Right ventricle myocardium superior (tissue), 1 donor: Measurements from ENCODE around the gene PRKCZ. TPM values are rescaled to one million over a fixed set of nuclear protein-coding genes. Genes with fewer than 3 reads are reported as not detected.

ENCODE experiments used
- ATAC-seq: fragments of 200-7000 bp; cut with Tn5 transposase; one replicate; pipeline ENCODE4 v1.9.1; 2020; ENCODE audit warnings: mild to moderate bottlenecking; ENCODE audit not compliant: poor library complexity
- DNase-seq: peaks from one replicate; pipeline ENCODE4 v3.0.0-alpha.2; 2020
- intact Hi-C: fragments of 100-400 bp; cut with DNase I; formaldehyde crosslinking; loops from one replicate; pipeline ENCODE4 v1.11.2; 2022
- total RNA-seq: library from RNA; stranded (reverse); fragmentation: NEBNext Ultra II Directional; extraction: Animal tissue kit (Norgen Biotek cat#: 25700); gene quantifications from one replicate; pipeline ENCODE4 v1.2.1, GENCODE V29; 2021
- donor health status: DM: no; HTN: yes; CAD: no; lungs with severe emphysema.

The PRKCZ gene
- total RNA-seq, 1 donor from 2014 or later = 13.5 TPM

DNA sequence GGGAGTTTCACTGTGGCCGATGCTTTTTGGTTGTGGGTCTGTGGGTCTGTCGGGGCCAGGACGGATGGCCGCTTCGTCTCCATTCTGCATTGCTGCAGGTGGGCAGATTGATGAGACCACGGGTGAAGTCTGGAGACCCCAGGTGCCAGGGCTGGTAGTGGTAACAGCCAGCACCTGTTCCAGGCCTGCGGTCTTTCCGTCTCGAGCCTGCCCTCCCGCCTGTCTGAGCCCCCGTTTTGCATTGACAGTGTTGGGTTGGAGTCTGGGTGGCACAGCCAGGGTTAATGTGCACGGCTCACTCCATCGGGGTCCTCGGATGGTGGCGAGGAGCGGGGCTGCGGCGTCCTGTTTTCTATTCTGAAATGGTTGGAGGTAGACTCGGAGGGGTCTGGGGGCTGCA lies 24.2 kb downstream of the PRKCZ start:
- ATAC-seq (no peak), DNase-seq (no peak)
- intact Hi-C loops = no loop called here

DNA sequence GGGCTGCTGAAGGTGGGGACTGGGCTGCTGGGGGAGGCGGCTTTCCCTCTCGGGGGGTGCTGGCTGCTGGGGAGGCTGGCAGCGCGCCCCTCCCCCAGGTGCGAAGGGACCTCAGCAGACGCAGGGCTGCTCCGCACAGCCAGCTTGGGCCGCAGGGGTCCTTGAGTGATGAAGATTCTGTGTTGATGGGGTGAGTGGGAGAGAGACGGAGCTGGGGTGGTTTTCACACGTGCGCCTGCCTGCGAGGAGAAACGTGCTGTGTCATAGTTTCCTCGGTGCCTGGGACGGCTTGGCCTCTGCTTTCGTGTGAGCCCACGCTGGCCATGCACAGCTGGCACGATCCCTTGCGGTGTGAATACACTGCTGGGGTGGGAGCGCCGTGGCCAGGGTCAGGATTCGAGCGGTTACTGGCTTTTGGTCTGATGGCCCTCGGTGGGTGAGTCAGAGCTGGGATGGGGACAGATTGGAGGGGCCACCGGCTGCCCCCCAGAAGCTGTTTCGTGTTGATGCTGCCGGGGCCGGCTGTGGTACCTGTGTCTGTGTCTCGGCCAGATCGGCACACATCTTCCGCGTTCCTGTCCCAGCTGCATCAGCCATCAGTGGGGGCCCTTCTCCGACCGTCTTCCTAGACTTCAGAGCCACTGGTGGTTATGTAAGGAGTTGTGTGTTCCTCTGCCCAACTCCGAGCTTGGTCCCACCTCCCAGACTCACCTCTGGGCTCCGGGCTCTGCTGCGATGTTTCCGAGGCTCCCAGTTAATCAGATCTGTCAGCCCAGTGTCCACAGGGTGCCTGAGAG lies 24.9 kb downstream of the PRKCZ start:
- intact Hi-C loops = no loop called here
- ATAC-seq = no peak
- no peak for DNase-seq

DNA sequence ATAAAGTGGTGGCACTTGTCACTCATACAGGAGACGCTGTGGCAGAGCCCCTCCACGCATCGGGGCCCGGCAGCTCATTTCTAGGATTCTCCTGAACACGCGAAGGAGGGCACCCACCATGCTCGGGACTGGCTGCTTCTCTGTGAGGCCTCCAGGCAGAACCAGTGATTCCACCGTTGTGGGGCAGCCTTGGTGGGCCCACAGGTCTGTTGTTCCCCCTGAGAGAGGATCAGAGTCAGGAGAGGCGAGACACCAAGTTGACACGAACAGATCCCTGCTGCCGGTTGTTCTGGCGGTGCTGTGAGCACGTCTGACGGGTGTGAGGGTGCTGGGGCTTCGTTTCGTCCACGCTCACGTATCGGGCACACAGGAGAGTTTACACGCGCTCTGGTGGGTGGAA lies 26.6 kb downstream of the PRKCZ start:
- DNase-seq (no peak), ATAC-seq (no peak)
- intact Hi-C loops = no loop called here

DNA sequence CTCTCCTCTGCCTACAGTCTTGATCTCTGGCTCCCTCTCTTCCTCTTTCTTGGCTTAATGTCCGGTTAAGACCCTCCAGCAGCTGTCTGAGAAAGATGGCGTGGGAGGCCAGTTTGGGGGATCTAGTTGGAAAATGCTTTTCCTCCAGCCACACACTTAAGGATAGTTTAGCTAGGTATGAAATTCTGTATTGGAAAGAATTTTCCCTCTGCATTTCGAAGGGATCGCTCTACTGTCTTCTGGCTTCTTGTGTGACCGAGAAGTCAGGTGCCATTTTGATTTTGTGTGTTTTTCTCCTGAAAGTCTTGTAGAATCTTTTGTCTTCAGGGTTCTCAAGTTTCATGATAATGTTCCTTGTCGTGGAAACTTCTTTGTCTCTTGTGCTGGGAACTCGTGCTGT lies 28.0 kb downstream of the PRKCZ start:
- DNase-seq (no peak), ATAC-seq (no peak)
- intact Hi-C loops = no loop called here

DNA sequence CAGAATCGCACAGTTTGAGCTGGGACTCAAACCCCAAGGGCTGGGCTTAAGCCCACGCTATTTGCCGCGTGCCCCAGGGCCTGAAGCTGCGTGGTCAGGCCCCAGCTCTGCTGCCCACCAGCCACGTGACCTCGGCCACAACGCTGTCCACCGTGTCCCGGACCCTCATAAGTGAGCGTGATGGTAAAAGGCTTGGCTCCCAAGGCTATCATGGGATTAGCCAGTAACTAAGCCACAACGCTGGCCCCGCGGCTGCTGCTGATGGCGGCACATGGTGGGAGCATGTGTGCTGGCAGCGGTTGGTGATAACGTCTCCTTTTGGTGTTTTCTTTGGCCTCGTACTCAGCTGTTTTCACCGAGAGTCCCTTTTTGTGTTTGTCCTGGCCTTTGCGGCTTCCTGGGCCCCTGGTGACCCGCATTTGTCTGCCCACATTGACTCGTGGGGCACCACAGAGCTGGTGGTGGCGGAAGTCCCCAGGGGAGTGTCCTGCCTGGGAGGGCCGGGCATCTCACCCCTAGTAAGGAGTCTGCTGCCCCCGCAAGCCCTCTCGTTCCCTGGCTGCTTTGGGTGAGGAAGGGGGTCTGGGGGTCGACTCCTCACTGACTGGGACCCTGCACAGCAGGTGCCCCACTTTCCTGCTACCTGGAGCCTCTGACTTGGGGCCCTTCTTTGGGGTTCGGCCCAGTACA lies 29.3 kb downstream of the PRKCZ start:
- DNase-seq (no peak), ATAC-seq (no peak)
- intact Hi-C loops = no loop called here

DNA sequence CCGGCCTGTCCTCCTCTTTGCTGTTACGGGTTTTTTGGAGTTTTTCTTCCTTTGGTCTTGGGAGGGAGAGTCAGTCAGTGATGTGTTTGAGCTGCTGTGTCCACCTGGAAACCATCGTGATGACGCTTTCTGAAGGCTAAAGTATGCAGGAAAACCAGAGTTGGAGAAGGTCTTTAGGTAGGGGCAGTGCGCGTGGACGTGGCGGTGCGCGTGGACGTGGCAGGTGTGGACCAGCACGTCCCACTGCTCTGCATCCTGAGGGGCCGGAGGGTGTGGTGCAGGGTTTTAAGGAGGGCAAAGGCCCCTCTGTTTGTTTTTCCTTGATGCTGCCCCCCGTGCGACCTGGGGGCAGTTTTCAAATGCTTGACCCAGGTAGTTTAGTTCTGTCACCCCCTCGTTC lies 29.9 kb downstream of the PRKCZ start:
- intact Hi-C loops = no loop called here
- DNase-seq (no peak), ATAC-seq (no peak)

DNA sequence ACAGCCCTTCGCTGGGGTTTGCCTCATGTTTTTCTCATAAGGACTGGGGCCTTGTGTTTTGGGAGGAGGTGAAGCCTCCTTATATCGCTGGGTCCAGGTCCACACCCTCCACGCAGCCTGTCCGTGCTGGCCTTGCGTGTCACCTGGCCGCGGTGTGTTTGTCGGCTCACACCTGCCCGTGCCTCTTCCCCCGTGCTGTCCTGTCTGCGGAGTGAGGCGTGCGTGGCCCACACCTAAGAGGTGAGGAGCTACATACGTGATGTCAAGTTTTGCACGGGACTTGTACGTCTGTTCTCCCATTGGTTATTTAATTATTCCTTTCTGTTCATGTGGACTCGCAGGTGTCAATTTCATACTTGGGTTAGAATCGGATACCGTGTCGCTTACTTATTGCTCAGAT lies 30.7 kb downstream of the PRKCZ start:
- intact Hi-C loops = no loop called here
- no peak for ATAC-seq
- DNase-seq = no peak

DNA sequence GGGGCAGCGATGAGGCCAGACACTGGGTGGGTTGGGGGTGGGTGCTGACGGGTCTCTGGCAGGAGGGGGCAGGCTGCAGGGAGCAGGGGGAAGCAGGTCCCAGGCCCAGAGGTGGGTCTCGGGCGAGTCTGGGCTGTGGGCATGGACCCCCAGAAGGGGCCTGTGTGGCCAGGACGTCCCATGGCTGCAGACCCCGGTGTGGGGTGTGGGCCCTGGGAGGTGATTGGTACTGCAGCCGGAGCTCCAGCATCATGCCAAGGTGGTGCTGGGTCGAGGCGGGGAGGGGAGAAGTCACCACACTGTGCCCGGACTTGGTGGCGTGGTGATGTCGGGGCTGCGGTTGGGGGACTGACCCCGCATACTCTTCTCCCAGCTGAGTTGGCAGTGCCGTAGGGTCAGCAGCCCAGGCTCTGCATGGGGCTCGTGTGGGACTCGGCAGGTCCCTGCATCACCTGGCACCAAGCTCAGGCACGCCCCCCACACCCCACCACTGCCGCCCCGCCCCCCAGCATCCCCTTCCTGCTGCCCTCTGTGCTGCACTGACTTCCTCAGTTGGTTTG lies 31.2 kb downstream of the PRKCZ start:
- ATAC-seq = no peak
- no peak for DNase-seq
- intact Hi-C loops = no loop called here

DNA sequence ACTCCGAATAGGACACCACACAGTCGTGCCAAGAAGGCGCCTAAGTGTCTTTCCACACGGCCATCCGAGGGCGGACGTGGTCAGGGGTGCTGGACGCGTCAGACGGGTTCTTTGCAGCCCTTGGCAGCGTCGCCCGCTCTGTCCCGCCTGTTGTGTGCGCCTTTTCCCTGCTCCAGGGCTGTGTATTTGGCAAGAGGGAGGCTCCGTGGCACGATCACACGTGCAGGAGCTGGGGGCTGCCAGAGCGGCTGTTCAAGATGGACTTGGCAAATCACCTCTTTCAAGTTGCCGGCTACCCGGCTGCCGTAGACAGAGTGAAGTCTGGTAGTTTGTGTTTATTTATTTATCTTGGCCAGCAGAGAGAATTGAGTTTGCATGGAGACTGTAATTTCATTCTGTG lies 31.9 kb downstream of the PRKCZ start:
- intact Hi-C loops = no loop called here
- ATAC-seq = no peak
- no peak for DNase-seq

DNA sequence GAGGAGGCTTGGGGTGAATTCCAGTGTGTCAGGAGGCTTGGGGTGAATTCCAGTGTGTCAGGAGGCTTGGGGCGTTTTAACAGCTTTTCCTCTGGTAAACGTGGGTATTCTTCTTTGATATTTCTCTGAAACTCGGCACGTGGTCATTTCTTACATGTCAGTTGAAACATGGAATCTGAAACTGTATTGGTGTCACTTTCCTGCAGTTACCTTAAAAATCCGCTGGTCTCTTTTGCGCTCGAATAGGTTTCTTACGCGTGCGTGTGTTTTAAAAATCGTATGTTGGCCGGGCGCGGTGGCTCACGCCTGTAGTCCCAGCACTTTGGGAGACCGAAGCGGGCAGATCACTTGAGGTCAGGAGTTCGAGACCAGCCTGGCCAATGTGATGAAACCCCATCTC lies 33.5 kb downstream of the PRKCZ start:
- ATAC-seq = no peak
- DNase-seq = no peak
- intact Hi-C loops = no loop called here

DNA sequence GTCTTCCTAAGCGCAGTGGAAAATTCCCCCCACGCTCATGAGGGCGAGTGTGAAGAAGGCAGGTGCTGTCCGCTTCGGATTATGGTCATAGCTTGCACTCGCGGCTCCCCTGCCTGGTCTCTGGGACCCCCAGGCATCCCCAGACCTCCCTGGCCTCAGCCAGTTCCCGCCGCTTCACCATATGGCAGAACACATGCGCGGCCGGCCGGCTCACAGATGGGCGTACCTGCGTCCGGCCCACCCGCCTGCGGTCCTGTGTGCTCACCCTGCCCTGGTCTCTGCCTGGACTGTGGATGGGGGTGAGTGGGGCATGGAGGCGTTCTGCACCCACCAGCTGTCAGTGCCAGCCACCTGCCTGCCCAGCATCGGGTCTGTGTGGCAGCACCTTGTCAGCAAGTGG lies 34.1 kb downstream of the PRKCZ start:
- intact Hi-C loops = no loop called here
- ATAC-seq (no peak), DNase-seq (no peak)

DNA sequence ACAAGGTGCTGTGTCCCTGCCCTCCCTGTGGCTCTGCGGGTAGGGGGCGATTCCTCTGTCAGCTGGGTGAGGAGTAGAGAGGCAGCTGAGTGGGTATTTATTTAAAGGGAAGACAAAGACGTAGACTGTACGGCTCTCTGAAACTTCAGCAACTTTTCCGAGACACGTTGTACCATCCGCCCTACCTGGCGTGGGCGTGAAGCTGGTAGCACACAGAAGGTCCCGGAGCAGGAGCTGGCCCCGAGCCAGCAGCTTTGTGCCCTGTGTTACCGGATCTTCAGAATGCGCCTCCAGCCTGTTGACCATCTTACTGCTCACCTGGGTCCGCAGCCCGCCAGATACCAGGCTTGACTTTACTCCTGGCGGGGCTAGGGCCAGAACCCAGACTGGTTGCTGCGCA lies 34.9 kb downstream of the PRKCZ start:
- no peak for DNase-seq
- intact Hi-C loops = no loop called here
- ATAC-seq = no peak

DNA sequence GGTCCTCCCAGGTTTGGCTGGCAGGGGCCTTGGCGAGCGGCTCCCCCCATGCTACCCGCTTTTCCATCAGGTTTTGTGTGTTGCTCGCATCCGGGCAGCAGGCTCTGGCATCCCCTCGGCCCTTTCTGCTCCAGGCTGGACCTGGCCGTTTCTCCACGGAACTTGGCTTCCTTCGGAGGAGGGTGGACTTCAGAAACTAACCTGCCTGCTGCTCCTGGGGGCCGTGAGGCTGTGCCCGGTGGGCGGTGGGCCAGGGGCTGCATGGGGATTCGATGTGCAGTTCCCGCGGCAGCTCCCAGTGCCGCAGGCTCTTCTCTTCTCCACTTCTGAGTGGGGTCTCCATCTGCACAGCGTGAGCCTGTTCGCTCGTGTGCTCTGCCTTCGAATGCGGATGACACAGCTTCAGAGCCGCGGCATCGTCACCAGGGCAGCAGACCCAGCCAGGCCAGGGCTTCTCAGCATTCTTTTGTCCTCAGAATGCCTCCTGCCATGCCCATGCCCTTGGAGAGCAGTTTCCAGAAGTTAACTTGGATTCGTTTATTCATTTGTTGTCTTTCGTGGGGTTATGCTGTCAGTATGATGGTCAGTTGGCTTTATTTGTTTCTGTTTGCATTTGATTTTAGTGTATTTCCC lies 36.4 kb downstream of the PRKCZ start:
- DNase-seq = no peak
- ATAC-seq = no peak
- intact Hi-C loops = no loop called here

DNA sequence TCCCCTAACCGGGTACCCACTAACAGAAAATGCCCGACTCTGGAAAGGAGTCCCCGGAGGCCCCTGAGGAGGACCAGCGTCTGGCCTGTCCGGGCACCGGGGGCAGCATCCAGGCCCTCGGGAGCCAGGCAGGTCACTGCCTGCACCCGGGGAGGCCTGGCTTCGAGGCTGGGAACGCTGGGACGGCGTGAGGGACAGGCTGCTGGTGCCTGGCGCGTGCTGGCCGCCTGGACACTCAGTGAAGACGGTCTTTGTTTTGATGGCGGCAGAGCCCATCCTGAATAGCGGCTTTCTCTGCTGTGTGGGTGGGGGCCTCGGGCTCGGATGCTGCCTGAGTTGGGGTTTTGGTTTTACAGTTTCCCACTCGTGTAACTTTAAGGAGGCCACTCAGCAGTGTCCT lies 37.6 kb downstream of the PRKCZ start:
- no peak for DNase-seq
- ATAC-seq = no peak
- intact Hi-C loops = no loop called here

DNA sequence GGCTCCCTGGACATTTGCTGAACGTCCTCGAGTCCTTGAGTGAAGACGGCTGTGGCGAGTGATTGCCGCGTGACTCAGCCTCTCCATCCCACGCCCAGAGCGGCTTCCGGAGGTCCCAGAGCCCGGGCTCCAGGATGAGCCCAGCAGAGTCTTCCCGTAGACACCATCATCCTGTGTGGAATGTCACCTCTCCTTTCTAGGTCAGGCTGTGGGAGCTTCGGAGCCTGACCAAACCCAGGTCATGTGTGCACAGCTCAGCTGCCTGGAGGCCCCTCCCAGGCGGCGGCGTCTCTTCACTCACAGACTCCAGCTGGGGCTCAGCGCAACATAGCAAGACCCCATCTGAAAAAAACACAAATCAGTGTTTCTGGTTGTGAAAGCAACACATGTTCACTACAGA lies 38.2 kb downstream of the PRKCZ start:
- DNase-seq (no peak), ATAC-seq (peak; percentile 12)
- intact Hi-C loops = no loop called here

DNA sequence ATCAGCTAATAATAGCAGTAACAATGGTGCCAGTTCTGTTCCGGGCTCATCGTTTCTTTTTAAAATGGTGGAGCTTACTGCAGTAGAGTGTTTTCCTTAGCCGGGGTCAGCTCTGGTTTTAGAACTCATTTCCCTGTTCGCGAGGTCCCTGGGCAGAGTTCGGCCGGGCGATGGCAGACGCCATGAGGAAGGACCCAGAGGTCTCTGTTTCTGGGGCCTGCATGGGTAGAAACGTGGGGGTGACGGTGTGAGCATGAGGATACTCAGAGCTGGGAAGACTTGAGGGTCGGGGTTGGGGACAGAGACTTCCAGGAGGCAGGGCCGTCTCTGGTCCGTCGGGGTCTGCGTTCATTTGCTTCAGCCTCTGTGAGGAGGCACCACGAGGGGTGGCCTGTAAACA lies 38.8 kb downstream of the PRKCZ start:
- intact Hi-C loops = no loop called here
- DNase-seq (no peak), ATAC-seq (no peak)

DNA sequence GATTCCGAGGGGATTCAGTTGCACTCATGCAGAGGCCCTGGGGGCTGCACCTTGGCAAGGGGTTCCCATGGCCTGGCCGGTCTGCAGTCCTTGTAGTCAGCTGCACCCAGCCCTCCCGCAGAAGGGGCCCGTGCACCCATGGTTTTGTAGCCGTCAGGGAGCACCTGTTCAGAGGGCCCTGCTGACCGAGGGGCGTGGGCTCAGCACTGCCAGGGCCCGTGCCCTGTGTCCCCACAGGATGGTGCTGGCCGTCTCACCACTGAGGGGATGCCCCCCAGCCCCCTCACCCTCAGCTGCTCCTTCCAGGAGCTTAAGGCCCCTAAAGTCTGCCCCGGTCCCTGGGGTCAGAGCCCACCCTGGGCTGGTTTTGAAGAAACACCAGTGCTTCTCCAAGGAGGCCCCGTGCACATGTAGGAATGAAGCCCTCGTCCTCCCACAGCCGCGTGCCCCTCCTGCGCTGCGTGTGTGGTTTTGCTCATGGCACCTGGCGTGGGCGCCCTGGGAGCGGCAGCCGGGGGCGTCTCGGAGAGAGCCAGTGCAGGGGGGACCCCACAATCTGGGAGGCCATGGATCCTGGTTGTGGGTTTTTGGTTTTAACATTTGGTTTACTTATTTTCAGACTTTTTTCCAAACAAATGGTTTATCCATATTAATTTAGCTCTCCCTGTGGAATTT lies 40.1 kb downstream of the PRKCZ start:
- DNase-seq (no peak), ATAC-seq (no peak)
- intact Hi-C loops = no loop called here

DNA sequence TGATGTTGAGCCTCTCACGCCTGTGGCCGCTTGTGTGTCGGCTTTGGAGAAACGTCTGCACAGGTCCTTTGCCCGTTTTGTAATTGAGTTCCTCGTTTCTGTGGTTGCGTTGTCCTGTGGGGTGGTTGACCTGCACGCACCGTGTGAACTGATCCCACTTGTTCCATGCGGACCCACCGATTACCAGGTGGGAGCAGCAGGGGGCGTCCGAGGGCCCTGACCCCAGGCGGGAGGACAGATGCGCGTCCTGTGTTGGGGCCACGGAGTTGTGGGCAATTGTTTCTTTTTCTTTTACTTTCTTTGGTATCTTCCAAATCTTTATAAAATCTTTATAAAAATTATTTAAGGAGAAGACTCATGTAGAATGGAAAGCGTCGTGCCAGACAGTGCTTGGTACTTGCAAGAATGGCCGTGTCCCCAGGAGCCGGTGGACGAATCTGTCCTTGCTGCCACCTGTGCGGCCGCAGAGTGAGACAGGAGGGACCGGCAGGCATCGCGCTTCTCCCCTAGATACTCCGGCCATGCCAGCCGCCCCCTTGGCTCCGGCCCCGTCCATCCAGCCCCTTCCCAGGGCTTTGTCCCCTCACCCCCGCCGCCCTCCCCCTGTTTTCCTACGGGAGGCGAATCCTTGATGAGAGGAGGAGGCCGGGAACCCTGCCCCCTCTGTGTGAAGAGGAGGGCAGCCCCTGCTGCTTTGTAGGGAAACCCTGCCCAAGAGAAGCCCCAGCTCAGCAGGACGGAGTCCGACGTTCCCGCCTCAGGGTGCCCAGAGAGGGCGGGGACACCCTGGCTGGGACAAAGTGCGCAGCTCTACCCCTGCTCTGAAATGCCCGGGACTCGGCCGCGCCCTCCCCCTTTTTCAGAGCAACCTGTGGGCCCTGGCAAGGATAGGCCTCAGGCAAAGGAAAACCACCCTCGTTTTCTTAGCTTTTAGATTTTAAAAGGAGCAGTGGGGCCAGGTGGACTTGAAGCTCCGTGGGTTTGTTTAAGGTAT lies 41.7 kb downstream of the PRKCZ start:
- intact Hi-C loops = no loop called here
- DNase-seq (peak; percentile 63), ATAC-seq (peak; percentile 65)
